HL-60 (cell line): ENCODE results near the gene SLC4A3.

Experiments used
- DNase-seq, 2 experiments: peaks; one replicate each; pipeline ENCODE4 v3.0.0-alpha.2; 2010 to 2020; ENCODE audit warnings: low read depth in 1 of 2, low spot score in 1 of 2
- H3K27ac ChIP-seq: fragments of 250-450 bp; sonication (Bioruptor Pico); replicated peaks from 2 replicates; pipeline ENCODE4 v1.5.1; 2020; ENCODE audit warnings: mild to moderate bottlenecking, moderate library complexity
- H3K27me3 ChIP-seq: fragments of 250-450 bp; sonication (Bioruptor Pico); 2 replicates; pipeline ENCODE4 v1.5.1; 2021; ENCODE audit warnings: mild to moderate bottlenecking, moderate library complexity; ENCODE audit not compliant: insufficient read depth, poor library complexity, severe bottlenecking
- H3K4me3 ChIP-seq: replicated peaks from 2 replicates; pipeline ENCODE4 v1.5.1; 2011; ENCODE audit warnings: mild to moderate bottlenecking, control low read depth, low read length; ENCODE audit not compliant: insufficient read depth
- CTCF ChIP-seq: IDR thresholded peaks from one replicate; pipeline ENCODE4 v1.5.1; 2011; ENCODE audit warnings: low read length, control low read depth, inconsistent platforms; ENCODE audit not compliant: insufficient read depth
- GABPA ChIP-seq: IDR thresholded peaks from 2 replicates; pipeline ENCODE4 v1.6.1; 2012; ENCODE audit warnings: low read depth
- POLR2AphosphoS5 ChIP-seq: IDR thresholded peaks from 2 replicates; pipeline ENCODE4 v1.6.1; 2012; ENCODE audit warnings: low read depth
- REST ChIP-seq: IDR thresholded peaks from 2 replicates; pipeline ENCODE4 v1.6.1; 2012; ENCODE audit warnings: low read depth; ENCODE audit not compliant: insufficient replicate concordance
- SPI1 ChIP-seq: IDR thresholded peaks from 2 replicates; pipeline ENCODE4 v1.6.1; 2012; ENCODE audit warnings: low read depth, mild to moderate bottlenecking, borderline replicate concordance

The SLC4A3 gene

GRCh38 chr2:219598308-219599078, 28.9 kb upstream of the SLC4A3 start:
- Histone ChIP-seq H3K27ac (peak overlapping the region; percentile 84), H3K4me3 (peak overlapping the region; percentile 85), H3K27me3 (no peaks in the 10 kb centered on the region)
- no peak for DNase-seq
- TF ChIP-seq CTCF = no peak
- no peak for TF ChIP-seq SPI1
- TF ChIP-seq POLR2AphosphoS5 = no peak
- TF ChIP-seq REST = no peak
- TF ChIP-seq GABPA = no peak

- Histone ChIP-seq H3K4me3 (no peak overlapping the region), H3K27ac (peak overlapping the region; percentile 64), H3K27me3 (no peaks in the 10 kb centered on the region)
- peak; percentile 100 for TF ChIP-seq SPI1
- no peak for TF ChIP-seq GABPA
- peak; percentile 54 to 80 for DNase-seq
Measured at GRCh38 chr2:219603771-219604170, 23.7 kb upstream of the SLC4A3 start.

GRCh38 chr2:219605607-219605954, 21.8 kb upstream of the SLC4A3 start:
- Histone ChIP-seq H3K27ac (peak overlapping the region; percentile 31; the same call in 1 of the 2 replicates), H3K27me3 (no peaks in the 10 kb centered on the region), H3K4me3 (no peak overlapping the region)
- TF ChIP-seq GABPA = no peak
- DNase-seq = no peak

GRCh38 chr2:219607931-219608330, 19.5 kb upstream of the SLC4A3 start:
- Histone ChIP-seq H3K4me3 (peak overlapping the region; percentile 30), H3K27me3 (no peaks in the 10 kb centered on the region), H3K27ac (peak overlapping the region; percentile 69)
- DNase-seq = peak; percentile 85 to 91
- TF ChIP-seq SPI1 (peak; percentile 44; the same call in 1 of the 2 replicates), POLR2AphosphoS5 (peak; percentile 82), REST (no peak), GABPA (peak; percentile 71), CTCF (no peak)

- TF ChIP-seq POLR2AphosphoS5 (peak; percentile 23), REST (no peak), GABPA (no peak), SPI1 (no peak)
- peak overlapping the region; percentile 69 for H3K27ac ChIP-seq
- DNase-seq = no peak
- H3K4me3 ChIP-seq = peak overlapping the region; percentile 30
- H3K27me3 ChIP-seq = no peaks in the 10 kb centered on the region
Measured at GRCh38 chr2:219608399-219608964, 18.9 kb upstream of the SLC4A3 start.
